Spleen (tissue), 11 donors: ENCODE measurements around the gene HK2. TPM values are rescaled to one million over a fixed set of nuclear protein-coding genes. Genes with fewer than 3 reads are reported as not detected.

ENCODE experiments used
- DNase-seq: peaks from one replicate; pipeline ENCODE4 v3.0.0-alpha.2; 2020
- H3K27ac ChIP-seq, 8 donors: fragments of 200-600 bp; sonication (generic) in 7 of 8; 1 replicate in 4 of 8; 2 replicates in 4 of 8; pipeline versions ENCODE4 v1.5.0 to v1.8.0; 2016 to 2021; ENCODE audit warnings: inconsistent platforms in 4 of 8, mild to moderate bottlenecking in 4 of 8, moderate library complexity in 1 of 8
- H3K27me3 ChIP-seq, 7 donors: fragments of 200-600 bp; sonication (generic) in 6 of 7; replicated peaks in 1 of 7; 1 replicate in 4 of 7; 2 replicates in 3 of 7; pipeline versions ENCODE4 v1.5.0 to v1.8.0; 2016 to 2021; ENCODE audit warnings: inconsistent platforms in 3 of 7, mild to moderate bottlenecking in 1 of 7
- H3K36me3 ChIP-seq, 6 donors: fragments of 200-600 bp; sonication (generic) in 5 of 6; 1 replicate in 4 of 6; 2 replicates in 2 of 6; pipeline versions ENCODE4 v1.5.0 to v1.8.0; 2016 to 2021; ENCODE audit warnings: inconsistent platforms in 2 of 6
- H3K4me1 ChIP-seq, 6 donors: fragments of 200-600 bp; sonication (generic) in 5 of 6; 1 replicate in 3 of 6; 2 replicates in 3 of 6; pipeline versions ENCODE4 v1.5.0 to v1.8.0; 2016 to 2021; ENCODE audit warnings: inconsistent platforms in 3 of 6
- H3K4me3 ChIP-seq, 8 donors: fragments of 200-600 bp; sonication (generic) in 7 of 8; 1 replicate in 4 of 8; 2 replicates in 4 of 8; pipeline versions ENCODE4 v1.5.0 to v1.8.0; 2016 to 2021; ENCODE audit warnings: inconsistent platforms in 4 of 8, mild to moderate bottlenecking in 4 of 8, moderate library complexity in 2 of 8
- H3K9me3 ChIP-seq, 8 donors: fragments of 200-600 bp; sonication (generic) in 7 of 8; 1 replicate in 4 of 8; 2 replicates in 4 of 8; pipeline versions ENCODE4 v1.5.0 to v1.8.0; 2016 to 2021; ENCODE audit warnings: inconsistent platforms in 4 of 8
- POLR2A ChIP-seq, 3 donors: fragments of 450-650 bp; IDR thresholded peaks; one replicate each; pipeline ENCODE4 v1.5.1; 2017; ENCODE audit warnings: antibody characterized with exemption in 3 of 3, mild to moderate bottlenecking in 1 of 3
- POLR2AphosphoS5 ChIP-seq, 3 donors: sonication (generic); formaldehyde crosslinking; IDR thresholded peaks; one replicate each; pipeline ENCODE4 v1.5.1; 2017; ENCODE audit warnings: antibody characterized with exemption in 3 of 3
- WGBS, 5 donors: extraction: QIAGEN DNeasy Blood & Tissue Kit in 3 of 5; methylation state at CpG; one replicate each; pipeline versions ENCODE4 v1.1.5 to v1.1.7; 2013 to 2018; 5-methylcytosine and 5-hydroxymethylcytosine counted together
- intact Hi-C: fragments of 100-400 bp; cut with DNase I; formaldehyde crosslinking; loops from one replicate; pipeline ENCODE4 v1.15.0; 2023; ENCODE audit warnings: low total_unique reads
- polyA plus RNA-seq, 3 donors: library from polyadenylated mRNA; stranded (reverse); fragments of 200-250 nt; gene quantifications; one replicate each; pipeline ENCODE4 v1.2.1, GENCODE V29; 2013
- total RNA-seq, 7 donors: library from RNA; depleted of rRNA in 3 of 7; stranded (reverse); fragments of >200 nt in 3 of 7; fragmentation: NEBNext Ultra II Directional in 4 of 7; extraction: Animal tissue kit (Norgen Biotek cat#: 25700) in 4 of 7; gene quantifications; one replicate each; pipeline versions ENCODE4 v1.1.0 to v1.2.1, GENCODE V29; 2016 to 2021
- TF ChIP-seq, protein P1 (sequence below), 11 experiments: fragments of 200-600 bp in 7 of 11; fragments of 450-650 bp in 4 of 11; sonication (generic) in 4 of 11; IDR thresholded peaks in 8 of 11; conservative IDR thresholded peaks in 3 of 11; 1 replicate in 7 of 11; 2 replicates in 4 of 11; pipeline versions ENCODE4 v1.4.0 to v1.8.0; 2016 to 2021; ENCODE audit warnings: antibody characterized with exemption in 11 of 11, inconsistent platforms in 4 of 11, mild to moderate bottlenecking in 1 of 11
- donor health status: healthy with polysubstance abuse.
- donor health status: DM: no; HTN: no; CAD: no; lungs with moderate emphysema.
- donor health status: DM: no; HTN: no; CAD: no.
- donor health status: Bipolar disorder and iron deficiency.
- donor health status: healthy.
- donor health status: DM: no; HTN: no; CAD: no.
- donor health status: DM: yes; HTN: yes; CAD: no.

HK2 gene
- total and polyA plus RNA-seq, 10 donors = 4.8 to 67.8 (median 16.1) TPM

DNA sequence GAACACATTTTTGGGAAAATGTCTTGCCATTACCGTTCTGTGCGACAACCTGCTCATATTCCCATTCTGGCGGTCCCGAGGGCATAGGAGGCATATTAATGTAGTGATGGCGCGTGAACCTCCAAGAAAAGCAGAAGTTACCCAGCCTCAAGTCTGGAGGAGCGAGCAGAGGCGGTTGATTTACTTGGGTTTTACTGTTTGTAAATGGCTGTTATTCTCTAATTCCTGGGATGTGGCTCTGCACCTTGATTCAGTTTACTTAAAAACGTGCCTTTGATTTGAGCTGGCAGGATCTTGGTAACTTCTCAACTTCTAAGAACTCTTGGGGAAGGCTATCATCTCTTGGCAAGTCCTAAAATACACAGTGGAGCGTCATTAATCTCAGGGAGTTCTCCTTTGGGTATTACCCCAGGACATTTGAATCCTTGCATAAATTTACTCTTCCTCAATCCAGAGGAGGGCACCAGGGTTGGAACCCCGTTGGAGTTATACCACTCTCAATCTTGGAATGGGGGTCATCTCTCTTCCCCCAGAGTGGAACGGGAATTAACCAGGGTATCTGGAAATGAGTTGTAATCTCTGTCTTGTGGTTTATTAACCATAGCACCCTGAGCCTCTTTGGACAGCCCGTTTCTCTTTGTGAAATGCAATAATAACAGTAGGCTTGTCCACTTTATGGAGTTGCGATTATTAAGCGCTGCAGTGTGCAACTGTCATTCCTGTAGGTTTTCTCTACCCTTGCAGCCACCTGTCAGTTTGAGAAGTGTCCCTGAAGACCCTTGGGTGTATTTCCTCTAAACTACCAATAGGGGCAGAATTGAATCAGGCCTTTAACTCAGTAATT is 2.1 kb downstream of the HK2 start:
- H3K36me3 ChIP-seq = no peaks in the 10 kb centered on the region
- H3K4me3 ChIP-seq = peak overlapping the region; percentile 72 to 98 (median 88)
- TF ChIP-seq, protein P1, sequence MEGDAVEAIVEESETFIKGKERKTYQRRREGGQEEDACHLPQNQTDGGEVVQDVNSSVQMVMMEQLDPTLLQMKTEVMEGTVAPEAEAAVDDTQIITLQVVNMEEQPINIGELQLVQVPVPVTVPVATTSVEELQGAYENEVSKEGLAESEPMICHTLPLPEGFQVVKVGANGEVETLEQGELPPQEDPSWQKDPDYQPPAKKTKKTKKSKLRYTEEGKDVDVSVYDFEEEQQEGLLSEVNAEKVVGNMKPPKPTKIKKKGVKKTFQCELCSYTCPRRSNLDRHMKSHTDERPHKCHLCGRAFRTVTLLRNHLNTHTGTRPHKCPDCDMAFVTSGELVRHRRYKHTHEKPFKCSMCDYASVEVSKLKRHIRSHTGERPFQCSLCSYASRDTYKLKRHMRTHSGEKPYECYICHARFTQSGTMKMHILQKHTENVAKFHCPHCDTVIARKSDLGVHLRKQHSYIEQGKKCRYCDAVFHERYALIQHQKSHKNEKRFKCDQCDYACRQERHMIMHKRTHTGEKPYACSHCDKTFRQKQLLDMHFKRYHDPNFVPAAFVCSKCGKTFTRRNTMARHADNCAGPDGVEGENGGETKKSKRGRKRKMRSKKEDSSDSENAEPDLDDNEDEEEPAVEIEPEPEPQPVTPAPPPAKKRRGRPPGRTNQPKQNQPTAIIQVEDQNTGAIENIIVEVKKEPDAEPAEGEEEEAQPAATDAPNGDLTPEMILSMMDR (IDR thresholded peaks at IDR 0.05 in 8 of 11, conservative IDR thresholded peaks at IDR 0.05 in 3 of 11) = peak; percentile 51 to 85 (median 78)
- no peak for TF ChIP-seq POLR2A (IDR thresholded peaks at IDR 0.05)
- no peak for TF ChIP-seq POLR2AphosphoS5 (IDR thresholded peaks at IDR 0.05)
- intact Hi-C loops = no loop called here
- H3K4me1 ChIP-seq = peaks cover 13 to 85% (median 43%) of the 10 kb centered on the region in 6 donors
- WGBS, 5 donors = 12 to 35% (median 17%) methylated on average over 15 of the region's 15 CpGs
- H3K9me3 ChIP-seq = no peaks in the 10 kb centered on the region
- peak overlapping the region; percentile 62 to 92 (median 88) for H3K27ac ChIP-seq
- H3K27me3 ChIP-seq = peaks cover 0 to 38% (median 11%) of the 10 kb centered on the region in 7 donors
- no peak for DNase-seq

DNA sequence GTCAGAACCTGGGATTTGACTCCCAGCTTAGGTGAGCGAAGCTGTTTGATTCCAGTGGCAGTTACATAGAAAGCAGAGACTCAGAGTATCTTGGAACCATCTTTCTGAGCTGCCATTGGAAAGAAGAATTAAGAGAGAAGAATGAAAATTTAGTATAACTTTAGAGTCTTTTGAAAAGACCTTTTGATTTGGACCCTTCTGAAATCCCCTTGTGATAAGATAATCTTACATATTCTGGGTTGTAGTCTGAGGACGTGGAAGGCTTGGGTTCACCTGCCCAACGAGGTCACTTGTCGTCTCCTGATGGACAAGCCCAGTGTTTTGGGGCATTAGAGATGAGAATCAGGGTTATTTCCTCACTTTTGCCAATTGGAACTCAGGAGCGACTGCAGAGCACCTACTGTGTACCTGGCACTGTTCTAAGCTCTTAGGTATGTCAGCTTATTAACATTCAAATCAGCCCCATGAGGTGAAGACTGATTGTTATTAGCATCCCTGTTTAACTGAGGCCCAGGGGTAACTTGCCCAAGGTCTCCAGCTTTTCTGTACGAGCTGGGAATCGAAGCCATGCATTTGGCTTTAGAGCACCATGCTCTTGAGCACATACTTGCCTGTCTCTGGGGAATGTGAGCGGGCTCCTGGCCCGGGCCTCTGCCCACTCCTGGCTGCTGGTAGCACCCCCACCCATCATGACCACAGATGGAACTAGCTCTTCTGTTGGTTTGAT is 2.9 kb downstream of the HK2 start:
- Histone ChIP-seq H3K4me3 (peak overlapping the region in 4 of 8 donors; percentile 91 to 98 (median 96)), H3K36me3 (no peaks in the 10 kb centered on the region), H3K9me3 (no peaks in the 10 kb centered on the region), H3K4me1 (peaks cover 13 to 92% (median 43%) of the 10 kb centered on the region in 6 donors), H3K27me3 (peaks cover 0 to 38% (median 11%) of the 10 kb centered on the region in 7 donors), H3K27ac (peak overlapping the region in 6 of 8 donors; percentile 15 to 92 (median 90))
- WGBS, 5 donors = 75 to 81% (median 78%) methylated on average over 9 of the region's 9 CpGs
- no peak for TF ChIP-seq POLR2A (IDR thresholded peaks at IDR 0.05)
- TF ChIP-seq POLR2AphosphoS5 (IDR thresholded peaks at IDR 0.05) = no peak
- TF ChIP-seq, protein P1 (IDR thresholded peaks at IDR 0.05 in 8 of 11, conservative IDR thresholded peaks at IDR 0.05 in 3 of 11) = peak in 1 of 11 experiments; percentile 6
- no peak for DNase-seq
- intact Hi-C loops = no loop called here

DNA sequence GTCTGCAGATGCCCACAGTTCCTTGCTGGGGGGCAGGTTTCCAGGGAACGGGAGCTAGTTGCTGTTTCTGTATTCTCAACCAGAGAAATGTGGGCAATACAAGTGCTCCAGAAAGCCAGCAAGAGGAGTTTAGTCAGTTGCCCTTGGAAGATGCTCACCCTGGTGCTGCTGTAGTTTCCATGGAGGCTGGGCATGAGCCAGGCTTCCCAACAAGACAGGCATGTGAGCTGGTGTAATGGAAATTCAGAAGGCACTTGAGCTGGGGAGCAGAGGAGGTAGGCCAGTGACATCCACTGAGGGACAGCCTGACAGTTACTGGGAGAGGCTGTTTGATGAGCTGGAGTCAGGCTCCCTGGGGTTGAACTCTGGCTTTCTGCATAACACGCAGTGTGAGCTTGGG is 7.7 kb downstream of the HK2 start:
- intact Hi-C loops = no loop called here
- Histone ChIP-seq H3K27me3 (peaks cover 0 to under 1% (median 0%) of the 10 kb centered on the region in 7 donors), H3K4me3 (no peak overlapping the region), H3K36me3 (no peaks in the 10 kb centered on the region), H3K9me3 (no peaks in the 10 kb centered on the region), H3K27ac (no peak overlapping the region), H3K4me1 (peaks cover 13 to 93% (median 44%) of the 10 kb centered on the region in 6 donors)
- TF ChIP-seq POLR2A (IDR thresholded peaks at IDR 0.05) (no peak), POLR2AphosphoS5 (IDR thresholded peaks at IDR 0.05) (no peak)
- TF ChIP-seq, protein P1 (IDR thresholded peaks at IDR 0.05 in 8 of 11, conservative IDR thresholded peaks at IDR 0.05 in 3 of 11) = no peak
- WGBS, 5 donors = 91 to 98% (median 96%) methylated on average over 2 of the region's 2 CpGs
- DNase-seq = no peak
